ENCODE data around the gene ETHE1.

The ETHE1 gene, protein sequence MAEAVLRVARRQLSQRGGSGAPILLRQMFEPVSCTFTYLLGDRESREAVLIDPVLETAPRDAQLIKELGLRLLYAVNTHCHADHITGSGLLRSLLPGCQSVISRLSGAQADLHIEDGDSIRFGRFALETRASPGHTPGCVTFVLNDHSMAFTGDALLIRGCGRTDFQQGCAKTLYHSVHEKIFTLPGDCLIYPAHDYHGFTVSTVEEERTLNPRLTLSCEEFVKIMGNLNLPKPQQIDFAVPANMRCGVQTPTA
- total RNA-seq, result 19.3 to 23.2 reads per million in 2 experiments

DNA sequence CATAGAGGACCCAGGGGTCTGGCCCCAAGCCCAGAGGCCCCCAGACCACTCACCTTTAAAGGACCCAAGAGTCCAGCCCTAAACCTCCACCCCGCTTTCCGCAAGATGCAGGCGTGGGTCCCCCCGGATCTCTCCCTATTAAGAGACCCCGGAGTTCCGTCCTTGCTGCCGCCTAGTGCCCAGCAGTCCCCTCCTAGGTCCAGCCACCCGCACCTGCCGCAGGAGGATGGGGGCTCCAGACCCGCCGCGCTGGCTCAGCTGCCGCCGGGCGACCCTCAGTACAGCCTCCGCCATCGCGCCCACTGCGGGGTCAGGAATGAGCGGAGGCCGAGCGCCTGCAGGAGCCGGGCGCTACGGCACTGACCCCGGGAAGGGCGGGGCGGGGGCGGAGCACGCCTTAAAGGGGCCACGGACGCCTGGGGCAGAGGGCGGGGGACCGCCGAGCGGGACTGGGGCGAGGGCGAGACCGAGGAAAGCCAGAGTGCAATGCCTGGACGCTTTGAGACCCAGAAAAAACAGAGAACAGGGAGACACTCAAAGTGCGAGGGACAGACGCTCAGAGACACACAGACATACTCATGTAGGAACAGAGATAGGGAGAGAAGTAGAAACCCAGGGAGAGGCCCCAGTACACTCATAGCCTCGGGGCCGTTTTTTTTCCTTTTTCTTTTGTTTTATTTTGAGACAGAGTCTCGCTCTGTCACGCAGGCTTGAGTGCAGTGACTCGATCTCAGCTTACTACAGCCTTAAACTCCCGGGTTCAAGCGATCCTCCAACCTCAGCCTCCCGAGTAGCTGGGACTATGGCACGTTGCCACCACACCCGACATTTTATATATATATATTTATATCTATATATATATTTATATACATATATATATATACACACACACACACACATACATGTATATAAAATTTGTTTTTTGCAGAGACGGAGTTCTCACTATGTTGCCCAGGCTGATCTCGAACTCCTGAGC, at the start of gene ETHE1:
ETHE1 (minus strand) TSS at position 318 of the 976 bp plus-strand sequence; CDS start at position 294, 24 bp downstream.
- peak; percentile 49 for DNase-seq (ENCODE audit: low read depth)

DNA sequence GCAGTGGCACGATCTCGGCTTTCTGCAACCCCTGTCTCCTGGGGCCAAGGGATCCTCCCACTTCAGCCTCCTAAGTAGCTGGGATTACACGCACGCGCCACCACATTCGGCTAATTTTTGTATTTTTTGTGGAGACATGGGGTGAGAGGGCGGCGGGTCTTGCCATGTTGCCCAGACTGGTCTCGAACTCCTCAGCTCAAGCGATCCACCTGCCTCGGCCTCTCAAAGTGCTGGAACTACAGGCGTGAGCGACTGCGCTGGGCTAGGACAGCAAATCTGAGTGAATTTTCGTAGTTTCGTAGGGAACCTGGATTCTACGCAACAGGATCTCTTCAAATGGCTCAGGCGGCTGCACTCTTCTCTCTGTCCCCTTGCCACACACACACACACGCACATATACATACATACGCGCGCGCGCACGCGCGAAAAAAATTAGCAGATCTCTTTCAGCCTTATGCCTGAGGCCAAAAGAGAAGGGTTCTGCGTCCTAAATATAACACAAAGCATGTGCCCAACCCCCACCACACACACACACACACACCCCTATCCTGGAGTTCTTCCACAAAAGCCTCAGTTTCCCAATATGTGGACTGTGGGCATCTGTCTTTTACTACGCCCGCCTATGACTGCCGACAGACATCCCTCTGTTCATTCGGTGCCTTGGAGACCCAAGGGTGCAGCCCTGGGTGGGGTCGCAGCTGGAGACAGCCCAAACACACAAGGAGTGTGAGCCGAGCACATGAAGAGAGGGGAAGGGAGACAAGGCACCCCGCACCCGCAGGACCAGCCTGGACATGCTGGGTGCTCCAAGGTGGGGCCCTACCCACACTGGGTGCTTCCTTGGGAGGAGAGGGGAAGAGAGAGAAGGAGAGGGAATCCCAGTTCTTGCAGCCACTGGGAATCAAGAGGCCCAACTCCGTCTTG, 49.2 kb upstream of the ETHE1 start:
- no peak for DNase-seq (ENCODE audit: low read depth)

DNA sequence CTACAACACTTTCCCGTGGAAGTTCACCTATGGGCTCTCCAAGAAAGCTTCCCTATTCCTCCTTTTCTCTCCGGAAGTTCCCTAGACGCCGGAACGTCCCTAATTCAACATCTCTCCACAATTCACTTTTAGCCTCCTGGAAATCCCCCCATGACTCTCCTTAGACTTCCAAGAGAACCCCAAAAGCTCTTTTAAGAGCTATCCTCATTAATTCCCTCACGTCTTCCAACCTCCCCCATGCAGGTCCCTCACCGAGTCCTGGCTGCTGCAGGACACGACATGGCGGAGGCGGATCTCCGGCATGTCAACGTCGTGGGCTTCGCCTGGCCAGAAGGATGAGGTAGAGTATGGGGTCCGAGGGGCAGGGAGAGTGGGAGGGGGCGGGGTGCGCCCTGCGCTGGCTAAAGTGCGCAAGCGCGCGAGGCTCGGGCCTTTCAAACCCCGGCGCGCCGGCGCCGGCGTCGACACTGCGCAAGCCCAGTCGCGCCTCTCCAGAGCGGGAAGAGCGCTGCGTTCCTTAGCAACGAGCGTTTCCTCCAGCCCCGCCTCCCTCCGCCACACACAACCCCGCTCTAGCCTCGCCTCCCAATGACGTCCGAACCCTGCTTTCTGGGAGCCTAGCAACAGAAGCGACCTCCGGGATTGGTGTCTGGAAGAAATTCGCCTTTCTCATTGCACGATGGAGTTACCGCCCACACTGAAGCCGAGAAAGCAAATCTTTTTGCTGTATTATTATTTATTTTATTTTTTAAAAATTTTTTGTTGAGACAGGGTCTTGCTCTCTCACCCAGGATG, 48.4 kb upstream of the ETHE1 start, which contains the start of the genes PINLYP and XRCC1:
PINLYP (plus strand) TSS at position 646 of the 795 bp plus-strand sequence. CDS start 1,391 bp downstream, outside the sequence.
XRCC1 (minus strand) TSS at position 372 of the 795 bp plus-strand sequence; CDS start at position 303, 69 bp downstream.
- DNase-seq (ENCODE audit: low read depth), result peak; percentile 97

DNA sequence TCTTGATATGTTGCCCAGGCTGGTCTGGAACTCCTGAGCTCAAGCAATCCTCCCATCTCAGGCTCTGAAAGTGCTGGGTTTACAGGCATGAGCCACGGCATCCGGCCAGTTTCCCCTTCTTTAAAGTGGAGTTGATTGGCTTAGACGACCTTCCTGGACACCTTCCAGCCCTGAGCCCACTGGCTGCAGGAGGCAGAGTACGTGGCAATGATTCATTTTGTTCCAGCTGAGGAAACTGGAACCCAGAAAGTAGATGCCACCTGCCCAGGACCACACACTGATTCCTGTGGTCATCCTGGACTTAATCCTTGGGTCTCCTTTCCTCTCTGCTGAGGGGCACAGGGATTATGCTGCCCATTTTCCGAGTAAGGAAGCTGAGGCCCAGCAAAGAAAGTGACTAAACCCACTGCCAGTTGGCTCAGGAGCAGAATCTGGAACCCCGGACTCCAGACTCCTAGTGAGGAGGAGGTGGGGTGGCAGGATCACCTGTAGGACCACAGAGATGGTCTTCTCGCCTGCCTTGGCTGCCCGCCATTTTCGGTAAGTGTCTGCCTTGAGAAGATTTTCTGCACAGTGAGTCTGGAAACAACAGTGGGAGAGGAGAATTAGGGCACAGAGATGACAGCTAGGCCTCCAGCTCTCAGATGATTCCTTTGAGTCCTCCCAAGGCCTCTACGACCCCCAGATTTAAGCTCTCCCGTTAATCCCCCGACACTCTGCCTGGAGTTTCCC, 47.6 kb upstream of the ETHE1 start:
- DNase-seq (ENCODE audit: low read depth), result no peak

DNA sequence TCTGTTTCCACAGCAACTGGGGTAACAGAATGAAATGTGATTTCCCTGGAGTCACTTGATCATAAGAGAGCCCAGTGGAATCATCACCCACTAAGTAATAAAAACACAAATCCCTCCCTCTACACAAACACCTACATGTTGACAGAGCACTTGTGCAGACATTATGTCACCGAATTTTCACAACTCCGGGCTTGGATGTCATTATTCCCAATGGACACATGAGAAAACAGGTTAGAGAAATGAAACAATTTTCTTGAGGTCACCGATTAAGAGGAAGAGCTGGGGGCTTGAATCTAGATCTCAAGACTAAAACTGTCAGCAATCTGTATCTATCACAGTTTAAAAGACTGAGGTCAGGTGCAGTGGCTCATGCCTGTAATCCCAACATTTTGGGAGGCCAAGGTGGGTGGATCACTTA, 45.2 kb upstream of the ETHE1 start:
- no peak for DNase-seq (ENCODE audit: low read depth)

DNA sequence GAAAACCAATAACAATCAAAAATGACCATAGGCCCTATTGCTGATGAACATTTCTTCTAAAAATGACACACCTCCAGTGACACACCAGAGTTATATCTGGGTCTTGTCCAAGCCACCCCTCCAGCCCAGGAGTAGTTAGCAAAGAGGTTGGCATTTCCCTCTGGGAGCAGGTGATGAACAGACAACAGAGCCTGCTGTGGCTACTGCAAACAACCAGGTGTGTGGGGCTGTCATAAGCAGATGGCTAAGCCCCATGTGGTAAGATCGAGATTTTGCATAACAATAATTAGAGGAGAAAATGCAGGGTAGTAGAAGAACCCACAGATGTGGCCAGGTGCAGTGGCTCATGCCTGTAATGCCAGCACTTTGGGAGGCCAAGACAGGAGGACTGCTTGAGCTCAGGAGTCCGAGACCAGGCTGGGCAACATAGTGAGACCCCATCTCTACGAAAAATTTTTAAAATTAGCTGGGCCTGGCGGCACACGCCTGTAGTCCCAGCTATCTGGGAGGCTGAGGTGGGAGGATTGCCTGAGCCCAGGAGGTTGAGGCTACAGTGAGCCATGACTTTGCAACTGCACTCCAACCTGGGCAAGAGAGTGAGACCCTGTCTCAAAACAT, 43.3 kb upstream of the ETHE1 start:
- no peak for DNase-seq (ENCODE audit: low read depth)

DNA sequence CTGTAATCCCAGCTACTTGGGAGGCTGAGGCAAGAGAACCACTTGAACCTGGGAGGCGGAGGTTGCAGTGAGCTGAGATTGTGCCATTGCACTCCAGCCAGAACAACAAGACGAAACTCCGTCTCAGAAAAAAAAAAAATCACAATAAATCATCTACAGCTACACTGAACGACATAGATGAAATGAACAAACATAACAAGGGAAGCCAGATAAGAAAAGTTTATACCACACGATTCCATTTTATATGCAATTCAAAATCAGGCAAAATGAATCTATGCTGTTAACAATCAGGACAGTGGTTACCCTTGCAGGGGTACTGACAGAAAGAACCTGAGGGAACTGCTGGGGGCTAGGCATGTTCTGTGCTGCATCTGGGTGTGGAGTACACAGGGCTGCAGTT, 42.7 kb upstream of the ETHE1 start:
- no peak for DNase-seq (ENCODE audit: low read depth)

DNA sequence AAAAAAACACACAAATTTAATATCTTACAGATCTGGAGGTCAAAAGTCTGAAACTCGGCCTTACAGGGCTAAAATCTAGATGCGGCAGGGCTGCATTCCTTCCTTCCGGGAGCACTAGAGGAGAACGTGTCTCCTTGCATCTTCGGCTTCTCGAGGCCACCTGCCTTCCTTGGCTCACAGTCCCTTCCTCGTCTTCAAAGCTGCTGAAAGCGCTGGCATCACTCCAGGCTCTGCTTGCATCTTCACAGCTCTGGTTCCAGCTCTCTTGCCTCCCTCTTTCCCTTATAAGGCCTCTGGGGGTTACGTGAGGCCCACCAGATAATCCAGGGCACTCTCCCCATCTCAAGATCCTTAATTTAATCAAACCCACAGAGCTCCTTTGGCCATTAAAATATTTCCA, 37.8 kb upstream of the ETHE1 start:
- DNase-seq (ENCODE audit: low read depth), result no peak

DNA sequence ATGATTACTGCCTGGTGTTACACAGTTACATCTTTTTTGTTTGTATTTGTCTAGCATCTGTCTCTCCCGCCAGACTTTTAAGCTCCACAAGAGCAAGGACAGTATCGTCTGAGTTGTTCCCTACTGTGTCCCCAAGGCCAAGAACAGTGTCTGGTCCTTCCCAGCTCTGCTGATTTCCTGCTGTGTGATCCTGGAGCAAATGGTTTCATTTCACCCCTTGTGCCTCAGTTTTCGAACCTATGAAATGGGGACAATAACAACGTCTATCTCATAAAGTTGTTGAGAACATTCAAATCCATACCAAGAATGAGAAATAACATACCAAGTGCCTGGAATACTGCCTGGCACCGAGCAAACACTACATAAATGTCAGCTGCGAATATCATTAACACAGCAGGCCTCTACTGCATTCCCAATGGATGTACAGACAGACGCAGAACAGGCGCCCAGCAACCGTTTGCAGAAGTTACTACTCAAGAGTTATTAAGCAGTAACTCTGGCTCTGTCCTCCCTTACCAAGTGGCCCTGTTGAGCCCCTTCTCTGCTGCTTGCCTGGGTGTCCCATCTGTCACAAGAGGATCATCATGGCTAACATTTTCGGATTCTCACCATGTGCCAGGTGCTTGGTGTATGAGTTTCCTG, 36.9 kb upstream of the ETHE1 start:
- DNase-seq (ENCODE audit: low read depth), result no peak

DNA sequence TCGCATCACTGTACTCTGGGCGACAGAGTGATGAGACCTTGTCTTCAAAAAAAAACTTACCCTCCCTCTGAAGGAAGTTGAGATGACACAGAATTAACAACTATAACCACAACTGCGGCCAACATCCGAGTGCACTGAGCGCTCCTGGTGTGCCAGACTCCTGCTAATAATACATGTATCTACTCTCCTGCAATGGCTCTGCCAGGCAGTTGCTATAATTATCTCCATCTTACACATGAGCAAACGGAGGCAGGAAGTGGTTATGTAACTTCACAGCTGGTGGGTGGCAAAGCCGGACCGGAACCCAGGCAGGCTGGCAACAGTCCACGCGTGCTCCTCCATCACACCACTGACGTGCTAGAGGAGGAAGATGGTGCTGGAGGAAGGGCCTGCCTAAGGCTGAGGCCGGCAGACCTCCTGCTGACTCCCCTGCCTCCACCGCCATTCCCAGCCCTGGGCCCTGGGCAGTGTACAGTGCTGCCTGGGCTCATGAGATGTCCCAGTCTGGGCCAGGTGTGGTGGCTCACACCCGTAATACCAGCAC, 35.8 kb upstream of the ETHE1 start:
- peak; percentile 62 for DNase-seq (ENCODE audit: low read depth)

DNA sequence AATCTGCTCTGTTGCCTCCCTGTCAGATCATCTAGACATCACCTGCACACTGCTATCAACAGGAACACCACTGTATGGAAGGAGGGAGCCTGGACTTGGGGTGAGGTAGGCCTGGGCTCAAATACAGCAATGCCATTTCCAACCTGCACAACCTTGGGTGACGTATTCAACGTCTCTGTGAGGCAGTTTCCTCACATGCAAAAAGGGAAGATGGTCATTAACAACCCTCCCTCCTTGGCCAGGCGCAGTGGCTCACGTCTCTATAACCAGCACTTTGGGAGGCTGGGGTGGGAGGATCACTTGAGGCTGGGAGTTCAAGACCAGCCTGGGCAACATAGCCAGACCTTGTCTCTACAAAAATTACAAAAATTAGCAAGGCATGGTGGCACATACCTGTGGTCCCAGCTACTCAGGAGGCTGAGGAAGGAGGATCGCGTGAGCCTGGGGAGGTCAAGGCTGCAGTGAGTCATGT, 35.3 kb upstream of the ETHE1 start:
- no peak for DNase-seq (ENCODE audit: low read depth)

DNA sequence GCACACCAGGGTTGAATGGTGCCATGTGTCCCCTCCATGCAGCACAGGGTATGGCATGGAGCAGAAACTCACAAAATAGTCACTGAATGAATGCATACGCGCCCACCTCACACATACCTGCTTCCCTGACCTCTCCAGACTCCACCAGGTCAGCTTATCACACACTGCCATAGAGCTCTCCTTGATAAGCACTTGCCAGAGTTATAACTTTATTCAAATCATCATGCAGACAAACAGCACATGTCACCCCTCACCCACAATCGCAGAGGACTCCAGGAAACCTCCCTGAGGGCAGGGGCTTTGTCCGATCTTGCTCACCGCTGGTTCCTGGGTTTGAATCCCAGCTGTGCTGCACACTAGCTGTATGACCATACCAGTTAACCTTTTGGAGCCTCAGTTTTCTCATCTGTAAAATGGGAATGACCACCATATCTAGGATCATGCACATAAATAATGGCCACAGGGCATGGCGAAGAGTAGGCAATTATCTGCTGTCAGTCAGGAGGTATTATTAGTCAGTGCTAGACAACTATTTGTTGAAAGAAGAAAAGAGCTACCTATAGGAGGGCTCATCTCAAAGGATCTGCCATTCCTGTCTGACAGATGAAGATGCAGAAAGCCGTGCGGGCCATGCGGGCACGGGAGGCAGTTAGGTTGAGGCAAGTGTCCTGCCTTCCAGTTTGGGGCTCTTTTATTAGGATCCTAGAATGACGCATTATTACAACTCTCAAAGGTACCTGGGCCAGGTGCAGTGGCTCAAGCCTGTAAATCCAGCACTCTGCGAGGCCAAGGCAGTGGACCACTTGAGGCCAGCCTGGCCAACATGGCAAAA, 34.4 kb upstream of the ETHE1 start:
- no peak for DNase-seq (ENCODE audit: low read depth)

DNA sequence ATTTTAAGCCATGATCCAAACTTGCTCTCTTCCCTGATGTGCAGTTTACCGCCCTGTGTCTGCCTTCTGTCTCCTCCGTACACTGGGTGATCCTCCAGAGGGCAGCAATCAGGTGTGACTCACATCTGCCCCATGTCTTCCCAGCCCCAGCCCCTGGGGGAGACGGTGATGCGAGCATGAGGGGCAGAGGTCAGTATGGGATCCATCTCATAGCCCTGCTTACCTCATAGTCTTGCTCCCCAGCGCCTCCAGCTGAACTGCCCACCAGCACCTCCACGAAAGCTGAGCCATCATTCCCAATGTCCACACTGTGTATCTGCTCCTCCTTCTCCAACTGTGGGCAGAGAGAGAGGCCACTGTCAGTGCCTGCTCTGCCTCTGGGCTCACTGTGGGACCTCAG, 33.7 kb upstream of the ETHE1 start:
- no peak for DNase-seq (ENCODE audit: low read depth)

DNA sequence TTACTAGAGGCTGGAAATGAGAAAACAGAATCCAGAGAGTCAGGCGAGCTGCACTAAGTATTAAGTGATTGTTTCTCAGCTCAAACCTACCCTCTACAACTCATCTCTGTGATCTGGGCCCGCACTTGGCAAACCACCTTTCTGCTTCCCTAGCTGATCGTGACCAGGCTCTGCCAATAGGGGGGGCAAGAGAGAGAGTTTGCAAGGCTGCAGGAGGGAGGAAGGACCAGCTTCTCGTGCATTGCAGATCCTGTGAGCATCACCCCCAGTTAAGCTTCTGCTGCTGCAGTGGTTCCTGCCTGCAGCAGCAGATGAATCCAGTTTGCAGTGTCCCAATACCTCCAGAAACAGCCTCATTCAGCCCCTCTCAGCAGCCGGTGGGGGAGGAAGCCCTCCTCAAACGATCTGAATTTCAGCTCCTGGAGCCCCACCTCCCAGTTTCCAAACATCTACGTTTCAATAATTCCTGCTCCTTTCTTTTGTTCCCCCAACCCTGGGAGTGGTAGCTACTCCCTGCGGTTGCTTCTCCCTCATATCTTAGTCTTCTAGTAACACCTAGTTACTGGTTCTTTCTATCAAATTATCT, 28.3 kb upstream of the ETHE1 start:
- peak; percentile 75 for DNase-seq (ENCODE audit: low read depth)

DNA sequence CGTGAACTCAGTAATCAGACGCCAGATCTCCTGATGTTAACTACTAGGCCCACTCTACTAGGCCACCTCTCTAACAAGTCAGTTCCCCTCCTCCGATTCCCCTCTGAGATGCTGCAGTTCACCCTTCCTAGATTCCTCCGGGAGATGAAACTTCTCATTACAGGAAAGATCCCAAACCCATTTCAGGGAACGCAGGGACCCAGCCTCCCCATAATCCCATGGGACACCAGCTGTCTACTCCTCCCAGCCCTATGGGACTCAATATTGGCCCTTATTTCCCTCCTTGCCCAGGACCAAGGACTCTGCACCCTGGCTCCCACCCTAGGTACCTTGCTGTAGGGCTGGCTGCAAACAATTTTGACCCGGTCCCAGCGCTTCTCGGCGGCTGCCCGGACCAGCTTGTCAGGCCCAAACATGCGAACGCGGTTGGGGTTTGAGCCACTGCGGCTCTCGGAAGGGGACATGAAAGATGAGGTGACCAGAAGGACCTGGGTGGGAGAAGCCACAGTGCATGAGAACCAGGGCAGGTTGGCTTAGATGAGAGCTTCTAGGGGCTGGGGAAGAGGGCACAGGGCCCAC, 27.4 kb upstream of the ETHE1 start:
- DNase-seq (ENCODE audit: low read depth), result no peak

DNA sequence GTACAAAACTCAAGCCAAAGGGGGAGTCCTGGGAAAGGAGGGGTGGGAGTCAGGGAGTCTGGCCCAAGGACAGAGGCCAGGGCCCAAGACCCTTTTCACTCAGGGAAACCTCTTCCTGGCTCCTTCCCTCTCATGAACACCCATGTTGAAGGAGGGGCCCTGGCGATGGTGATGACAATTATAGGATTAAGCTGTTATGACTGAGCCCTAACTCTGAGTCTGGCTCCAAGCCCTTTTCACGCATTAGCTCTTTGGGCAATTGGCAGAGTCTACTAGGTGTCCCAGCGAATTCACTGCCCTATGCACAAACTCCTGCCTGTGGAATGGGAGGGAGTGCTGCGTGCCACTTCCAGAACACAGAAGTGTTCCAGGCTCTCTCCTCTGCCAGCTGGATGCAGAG, 26.7 kb upstream of the ETHE1 start:
- no peak for DNase-seq (ENCODE audit: low read depth)

DNA sequence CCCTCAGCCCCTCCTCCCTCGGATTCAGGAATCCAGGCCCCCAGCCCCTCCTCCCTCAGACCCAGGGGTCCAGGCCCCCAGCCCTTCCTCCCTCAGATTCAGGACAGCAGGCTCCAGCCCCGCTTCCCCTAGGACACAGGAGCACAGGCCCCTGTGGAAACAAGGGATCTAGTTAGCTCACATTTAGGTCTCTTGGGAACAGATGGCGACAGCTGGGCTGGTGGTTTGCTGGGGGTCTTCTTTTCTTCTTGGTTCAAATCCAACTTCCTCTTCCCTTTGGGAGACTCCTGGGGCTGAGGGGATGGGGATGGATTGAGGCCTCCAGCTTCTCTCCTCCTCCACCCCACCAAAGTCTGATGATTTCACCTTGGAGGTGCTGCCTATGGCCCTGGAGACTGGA, 25.6 kb upstream of the ETHE1 start:
- no peak for DNase-seq (ENCODE audit: low read depth)
